GM21619 (cell line): Measurements from ENCODE around the gene MED12L.

Experiments
- ATAC-seq: cut with Tn5 transposase; IDR thresholded peaks from one replicate; pipeline ENCODE4 v1.9.1; 2021; ENCODE audit not compliant: unreplicated experiment

The MED12L gene

GRCh38 chr3:151086484-151087456 lies 1.3 kb downstream of the MED12L start:
- peak; percentile 70 for ATAC-seq

- ATAC-seq, result no peak
Observed at GRCh38 chr3:151087648-151088047, 2.2 kb downstream of the MED12L start.

GRCh38 chr3:151091685-151092345 lies 6.4 kb downstream of the MED12L start:
- no peak for ATAC-seq

GRCh38 chr3:151093148-151093547 lies 7.7 kb downstream of the MED12L start:
- ATAC-seq, result no peak

- ATAC-seq, result peak; percentile 67
Observed at GRCh38 chr3:151093905-151094304, 8.4 kb downstream of the MED12L start.

GRCh38 chr3:151096716-151097115 lies 11.3 kb downstream of the MED12L start:
- ATAC-seq, result no peak

- ATAC-seq, result no peak
Observed at GRCh38 chr3:151100076-151100475, 14.6 kb downstream of the MED12L start.

GRCh38 chr3:151101270-151101969 lies 16.0 kb downstream of the MED12L start:
- ATAC-seq, result no peak

- ATAC-seq, result no peak
Observed at GRCh38 chr3:151106311-151106710, 20.8 kb downstream of the MED12L start.

- no peak for ATAC-seq
Observed at GRCh38 chr3:151107177-151107576, 21.7 kb downstream of the MED12L start.

- ATAC-seq, result no peak
Observed at GRCh38 chr3:151107701-151108100, 22.2 kb downstream of the MED12L start.

GRCh38 chr3:151109286-151109800 lies 23.9 kb downstream of the MED12L start:
- no peak for ATAC-seq

GRCh38 chr3:151112731-151113130 lies 27.3 kb downstream of the MED12L start:
- ATAC-seq, result no peak

- no peak for ATAC-seq
Observed at GRCh38 chr3:151113343-151113742, 27.9 kb downstream of the MED12L start.

- ATAC-seq, result no peak
Observed at GRCh38 chr3:151117047-151117446, 31.6 kb downstream of the MED12L start.

GRCh38 chr3:151119188-151119587 lies 33.7 kb downstream of the MED12L start:
- no peak for ATAC-seq

- no peak for ATAC-seq
Observed at GRCh38 chr3:151120409-151120808, 34.9 kb downstream of the MED12L start.

GRCh38 chr3:151121016-151121415 lies 35.6 kb downstream of the MED12L start:
- no peak for ATAC-seq

GRCh38 chr3:151123827-151124226 lies 38.4 kb downstream of the MED12L start:
- ATAC-seq, result no peak

GRCh38 chr3:151124476-151124875 lies 39.0 kb downstream of the MED12L start:
- no peak for ATAC-seq

GRCh38 chr3:151130428-151130827 lies 45.0 kb downstream of the MED12L start:
- no peak for ATAC-seq
